Activated CD4-positive, alpha-beta T cell treated with anti-CD3 and anti-CD28 coated beads, Interleukin-2, Interleukin-6, amounts not matched to agents 100 ng/mL and 50 ng/mL, durations not matched to agents 16 hours and 8 hours (primary cell): ENCODE data around the gene PIM2.

Experiments
- DNase-seq: peaks from one replicate; pipeline ENCODE4 v3.0.0-alpha.2; 2020

PIM2 gene

GRCh38 chrX:48918643-48919340 lies at the start of gene PIM2:
PIM2 (minus strand) TSS chrX:48919024; CDS start chrX:48918834, 190 bp downstream.
- peak; percentile 94 for DNase-seq

GRCh38 chrX:48968377-48968776 lies 49.6 kb upstream of the PIM2 start:
- no peak for DNase-seq

GRCh38 chrX:48966796-48967579 lies 48.2 kb upstream of the PIM2 start:
- DNase-seq = no peak

GRCh38 chrX:48965959-48966358 lies 47.1 kb upstream of the PIM2 start:
- DNase-seq = no peak

- DNase-seq = no peak
These were observed 42.8 kb upstream of the PIM2 start for GRCh38 chrX:48961585-48962091.

GRCh38 chrX:48960291-48960690 lies 41.5 kb upstream of the PIM2 start:
- no peak for DNase-seq

- no peak for DNase-seq
These were observed 39.8 kb upstream of the PIM2 start for GRCh38 chrX:48958635-48959094.

- DNase-seq = peak; percentile 95
These were observed 39.2 kb upstream of the PIM2 start for GRCh38 chrX:48957827-48958634.

GRCh38 chrX:48957477-48957826 lies 38.6 kb upstream of the PIM2 start, which contains the start of gene OTUD5:
OTUD5 (minus strand) TSS chrX:48957607; CDS start chrX:48957570, 37 bp downstream.
- DNase-seq = peak; percentile 76

- peak; percentile 39 for DNase-seq
These were observed 38.0 kb upstream of the PIM2 start for GRCh38 chrX:48956728-48957414.

GRCh38 chrX:48948589-48948988 lies 29.8 kb upstream of the PIM2 start:
- DNase-seq = no peak

- DNase-seq = peak; percentile 70
These were observed 26.9 kb upstream of the PIM2 start for GRCh38 chrX:48945517-48946348.

- peak; percentile 50 for DNase-seq
These were observed 24.1 kb upstream of the PIM2 start for GRCh38 chrX:48942895-48943294.

- DNase-seq = peak; percentile 61
These were observed 21.7 kb upstream of the PIM2 start for GRCh38 chrX:48940404-48940955.

GRCh38 chrX:48939524-48940228 lies 20.9 kb upstream of the PIM2 start:
- peak; percentile 35 for DNase-seq

GRCh38 chrX:48938721-48939425 lies 20.0 kb upstream of the PIM2 start:
- peak; percentile 89 for DNase-seq

GRCh38 chrX:48937054-48937907 lies 18.5 kb upstream of the PIM2 start:
- DNase-seq = peak; percentile 94

GRCh38 chrX:48936429-48937053 lies 17.7 kb upstream of the PIM2 start:
- DNase-seq = no peak
